Astrocyte (in vitro differentiated cells and primary cell): ENCODE data around the gene NBL1. TPM values are rescaled to one million over a fixed set of nuclear protein-coding genes. Genes with fewer than 3 reads are reported as not detected.

ENCODE experiments used
- DNase-seq: peaks from one replicate; pipeline ENCODE4 v3.0.0-alpha.2; 2010; ENCODE audit warnings: low read depth
- FAIRE-seq: peaks from 2 replicates; lab custom pipeline; 2011; peaks lifted over from hg19 to GRCh38; lab: Jason Lieb, UNC
- H2AFZ ChIP-seq: 2 replicates; pipeline ENCODE4 v1.6.0; 2012; ENCODE audit warnings: low read depth, low read length, inconsistent platforms
- H3K27ac ChIP-seq: 2 replicates; pipeline ENCODE4 v1.5.1; 2011; ENCODE audit warnings: low read depth, low read length, inconsistent platforms
- H3K27me3 ChIP-seq: 2 replicates; pipeline ENCODE4 v1.6.0; 2011; ENCODE audit warnings: low read length, inconsistent platforms; ENCODE audit not compliant: insufficient read depth
- H3K36me3 ChIP-seq: 2 replicates; pipeline ENCODE4 v1.5.1; 2011; ENCODE audit warnings: low read length, inconsistent platforms; ENCODE audit not compliant: insufficient read depth
- H3K4me1 ChIP-seq: 2 replicates; pipeline ENCODE4 v1.5.1; 2011; ENCODE audit warnings: low read length, inconsistent platforms; ENCODE audit not compliant: insufficient read depth
- H3K4me2 ChIP-seq: 2 replicates; pipeline ENCODE4 v1.6.0; 2012; ENCODE audit warnings: low read length, inconsistent platforms
- H3K4me3 ChIP-seq: 2 replicates; pipeline ENCODE4 v1.5.1; 2011; ENCODE audit warnings: low read depth, mild to moderate bottlenecking, low read length, inconsistent platforms; ENCODE audit not compliant: insufficient read depth
- H3K79me2 ChIP-seq: 2 replicates; pipeline ENCODE4 v1.6.0; 2012; ENCODE audit warnings: mild to moderate bottlenecking, low read length, inconsistent platforms; ENCODE audit not compliant: insufficient read depth
- H3K9ac ChIP-seq: 2 replicates; pipeline ENCODE4 v1.6.0; 2012; ENCODE audit warnings: mild to moderate bottlenecking, low read length, inconsistent platforms
- H3K9me3 ChIP-seq: 2 replicates; pipeline ENCODE4 v1.5.1; 2012; ENCODE audit warnings: low read depth, mild to moderate bottlenecking, low read length, inconsistent platforms; ENCODE audit not compliant: insufficient read depth
- H4K20me1 ChIP-seq: 2 replicates; pipeline ENCODE4 v1.6.0; 2012; ENCODE audit warnings: low read length, inconsistent platforms; ENCODE audit not compliant: insufficient read depth
- H3K27ac Mint-ChIP-seq: one replicate; pipeline ENCODE4 v1.8.0; 2021; ENCODE audit warnings: mild to moderate bottlenecking, mixed read lengths; ENCODE audit not compliant: unreplicated experiment
- H3K27me3 Mint-ChIP-seq: one replicate; pipeline ENCODE4 v1.8.0; 2021; ENCODE audit warnings: low read depth, mixed read lengths; ENCODE audit not compliant: unreplicated experiment
- H3K36me3 Mint-ChIP-seq: one replicate; pipeline ENCODE4 v1.8.0; 2021; ENCODE audit warnings: low read depth, mixed read lengths; ENCODE audit not compliant: unreplicated experiment
- H3K4me1 Mint-ChIP-seq: one replicate; pipeline ENCODE4 v1.8.0; 2021; ENCODE audit warnings: low read depth, mixed read lengths; ENCODE audit not compliant: unreplicated experiment
- H3K4me3 Mint-ChIP-seq: one replicate; pipeline ENCODE4 v1.8.0; 2021; ENCODE audit warnings: mild to moderate bottlenecking, moderate library complexity, mixed read lengths; ENCODE audit not compliant: unreplicated experiment
- H3K9me3 Mint-ChIP-seq: one replicate; pipeline ENCODE4 v1.8.0; 2021; ENCODE audit warnings: mild to moderate bottlenecking, mixed read lengths; ENCODE audit not compliant: unreplicated experiment
- CTCF ChIP-seq: IDR thresholded peaks from 2 replicates; pipeline ENCODE4 v1.5.1; 2011; ENCODE audit warnings: low read depth, mild to moderate bottlenecking, inconsistent platforms, low read length, moderate library complexity; ENCODE audit not compliant: insufficient read depth
- EZH2 ChIP-seq: IDR thresholded peaks from 2 replicates; pipeline ENCODE4 v1.6.1; 2012; ENCODE audit warnings: mild to moderate bottlenecking, low read length, inconsistent platforms; ENCODE audit not compliant: insufficient read depth
- total RNA-seq: library from RNA; stranded (reverse); gene quantifications from 2 replicates; pipeline ENCODE4 v1.2.1, GENCODE V29; 2021

NBL1 gene
- total RNA-seq, 1 donor from 2014 or later: 58.3 TPM

GRCh38 chr1:19695772-19696171 lies 51.7 kb downstream of the NBL1 start:
- peaks cover 3% of the 10 kb centered on the region for H3K36me3 Mint-ChIP-seq
- H3K9me3 Mint-ChIP-seq: no peaks in the 10 kb centered on the region
- Histone ChIP-seq H3K27me3 (no peaks in the 10 kb centered on the region), H3K9me3 (no peaks in the 10 kb centered on the region), H3K79me2 (no peaks in the 10 kb centered on the region), H3K27ac (no peak overlapping the region), H2AFZ (no peak overlapping the region), H3K4me2 (no peak overlapping the region), H3K9ac (no peak overlapping the region), H4K20me1 (no peaks in the 10 kb centered on the region), H3K36me3 (no peaks in the 10 kb centered on the region), H3K4me1 (no peaks in the 10 kb centered on the region), H3K4me3 (no peak overlapping the region)
- peaks cover 26% of the 10 kb centered on the region for H3K27me3 Mint-ChIP-seq
- TF ChIP-seq EZH2 (no peak), CTCF (no peak)
- no peak overlapping the region for H3K27ac Mint-ChIP-seq
- FAIRE-seq: no peak
- no peaks in the 10 kb centered on the region for H3K4me1 Mint-ChIP-seq
- no peak overlapping the region for H3K4me3 Mint-ChIP-seq
- no peak for DNase-seq

DNA sequence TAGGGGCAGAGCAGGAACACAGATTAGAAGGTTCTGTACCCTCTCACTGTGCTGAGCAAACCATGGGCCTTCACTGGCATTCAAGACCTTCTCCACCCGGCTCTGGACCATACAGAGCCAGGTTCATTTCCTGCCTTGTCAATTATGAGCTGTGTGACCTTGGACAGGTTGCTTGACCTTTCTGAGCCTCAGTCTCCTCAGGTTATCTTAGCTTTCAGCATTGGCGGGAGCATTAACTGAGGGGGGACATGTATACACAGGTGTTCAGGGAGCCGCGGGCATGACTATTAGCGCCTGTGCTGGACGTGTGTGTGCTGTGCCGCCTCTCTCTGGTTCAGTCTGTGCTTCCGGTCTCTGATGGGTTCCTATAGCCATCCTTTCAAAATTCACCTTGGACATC lies 52.7 kb downstream of the NBL1 start:
- H3K4me1 Mint-ChIP-seq: no peaks in the 10 kb centered on the region
- Histone ChIP-seq H3K9me3 (no peaks in the 10 kb centered on the region), H4K20me1 (no peaks in the 10 kb centered on the region), H3K4me1 (no peaks in the 10 kb centered on the region), H3K36me3 (no peaks in the 10 kb centered on the region), H3K27me3 (no peaks in the 10 kb centered on the region), H3K4me2 (no peak overlapping the region), H3K9ac (no peak overlapping the region), H3K27ac (no peak overlapping the region), H3K4me3 (no peak overlapping the region), H2AFZ (no peak overlapping the region), H3K79me2 (no peaks in the 10 kb centered on the region)
- no peaks in the 10 kb centered on the region for H3K9me3 Mint-ChIP-seq
- DNase-seq: no peak
- FAIRE-seq: no peak
- H3K27ac Mint-ChIP-seq: no peak overlapping the region
- TF ChIP-seq CTCF: no peak
- TF ChIP-seq EZH2: no peak
- H3K27me3 Mint-ChIP-seq: peaks cover 21% of the 10 kb centered on the region
- no peak overlapping the region for H3K4me3 Mint-ChIP-seq
- H3K36me3 Mint-ChIP-seq: no peaks in the 10 kb centered on the region

DNA sequence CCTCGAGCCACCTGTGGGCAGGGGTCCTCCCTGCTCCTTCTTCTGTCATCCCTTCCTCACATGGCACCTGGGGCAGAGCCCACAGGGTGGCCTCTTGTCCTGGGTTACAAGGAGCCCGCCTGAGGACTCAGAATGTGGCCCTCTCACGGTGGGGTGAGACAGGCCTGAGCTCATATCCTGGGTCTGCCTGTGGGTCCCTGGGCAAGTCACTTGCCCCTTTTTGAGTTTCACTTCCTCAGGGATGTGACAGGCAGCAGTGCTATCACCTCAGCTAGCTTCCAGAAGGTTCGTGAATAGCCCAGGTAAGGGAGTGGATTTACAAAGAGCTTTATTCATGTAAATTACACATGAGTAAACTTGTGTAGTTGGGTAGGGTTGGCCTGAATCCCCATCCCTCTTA lies 54.1 kb downstream of the NBL1 start:
- no peak overlapping the region for H3K27ac Mint-ChIP-seq
- TF ChIP-seq EZH2: no peak
- no peak for TF ChIP-seq CTCF
- no peak overlapping the region for H3K27ac ChIP-seq
- H3K4me1 ChIP-seq: no peaks in the 10 kb centered on the region
- no peak overlapping the region for H3K9ac ChIP-seq
- no peaks in the 10 kb centered on the region for H3K36me3 Mint-ChIP-seq
- H3K9me3 Mint-ChIP-seq: no peaks in the 10 kb centered on the region
- no peaks in the 10 kb centered on the region for H3K4me1 Mint-ChIP-seq
- no peak overlapping the region for H3K4me3 ChIP-seq
- DNase-seq (no peak), FAIRE-seq (no peak)
- H3K36me3 ChIP-seq: no peaks in the 10 kb centered on the region
- H2AFZ ChIP-seq: no peak overlapping the region
- no peak overlapping the region for H3K4me2 ChIP-seq
- H3K9me3 ChIP-seq: no peaks in the 10 kb centered on the region
- H4K20me1 ChIP-seq: no peaks in the 10 kb centered on the region
- no peaks in the 10 kb centered on the region for H3K79me2 ChIP-seq
- H3K4me3 Mint-ChIP-seq: no peak overlapping the region
- no peaks in the 10 kb centered on the region for H3K27me3 ChIP-seq
- peaks cover 21% of the 10 kb centered on the region for H3K27me3 Mint-ChIP-seq
